D721Med (cell line): ENCODE data around the gene BOLA1.
"Not testable (repeated sequence)": the region's sequence is repeated elsewhere in the genome, so short reads cannot be mapped to it uniquely, and the experiment has no call there.

Source experiments
- DNase-seq: peaks from one replicate; pipeline ENCODE4 v3.0.0; 2011; ENCODE audit warnings: low spot score; ENCODE audit not compliant: insufficient read length
- FAIRE-seq: peaks from 2 replicates; lab custom pipeline; 2011; peaks lifted over from hg19 to GRCh38; lab: Jason Lieb, UNC
- TF ChIP-seq, protein P1 (sequence below): IDR thresholded peaks from 2 replicates; pipeline ENCODE4 v1.5.1; 2012; ENCODE audit warnings: mild to moderate bottlenecking, control low read depth; ENCODE audit not compliant: insufficient read depth; ENCODE audit errors: missing control alignments

The BOLA1 gene

GRCh38 chr1:149877211-149877946 lies 22.0 kb upstream of the BOLA1 start:
- FAIRE-seq (no peak), DNase-seq (no peak)
- TF ChIP-seq, protein P1, sequence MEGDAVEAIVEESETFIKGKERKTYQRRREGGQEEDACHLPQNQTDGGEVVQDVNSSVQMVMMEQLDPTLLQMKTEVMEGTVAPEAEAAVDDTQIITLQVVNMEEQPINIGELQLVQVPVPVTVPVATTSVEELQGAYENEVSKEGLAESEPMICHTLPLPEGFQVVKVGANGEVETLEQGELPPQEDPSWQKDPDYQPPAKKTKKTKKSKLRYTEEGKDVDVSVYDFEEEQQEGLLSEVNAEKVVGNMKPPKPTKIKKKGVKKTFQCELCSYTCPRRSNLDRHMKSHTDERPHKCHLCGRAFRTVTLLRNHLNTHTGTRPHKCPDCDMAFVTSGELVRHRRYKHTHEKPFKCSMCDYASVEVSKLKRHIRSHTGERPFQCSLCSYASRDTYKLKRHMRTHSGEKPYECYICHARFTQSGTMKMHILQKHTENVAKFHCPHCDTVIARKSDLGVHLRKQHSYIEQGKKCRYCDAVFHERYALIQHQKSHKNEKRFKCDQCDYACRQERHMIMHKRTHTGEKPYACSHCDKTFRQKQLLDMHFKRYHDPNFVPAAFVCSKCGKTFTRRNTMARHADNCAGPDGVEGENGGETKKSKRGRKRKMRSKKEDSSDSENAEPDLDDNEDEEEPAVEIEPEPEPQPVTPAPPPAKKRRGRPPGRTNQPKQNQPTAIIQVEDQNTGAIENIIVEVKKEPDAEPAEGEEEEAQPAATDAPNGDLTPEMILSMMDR, result no peak

- DNase-seq (no peak), FAIRE-seq (no peak)
- TF ChIP-seq, protein P1, result no peak
Observed at GRCh38 chr1:149879556-149879955, 19.8 kb upstream of the BOLA1 start.

- no peak for DNase-seq
- TF ChIP-seq, protein P1, result no peak
- no peak for FAIRE-seq
Observed at GRCh38 chr1:149881876-149882275, 17.5 kb upstream of the BOLA1 start.

- no peak for DNase-seq
- no peak for FAIRE-seq
- TF ChIP-seq, protein P1, result no peak
Observed at GRCh38 chr1:149883598-149884247, 15.6 kb upstream of the BOLA1 start.

- FAIRE-seq (peak; percentile 48), DNase-seq (no peak)
- TF ChIP-seq, protein P1, result no peak
Observed at GRCh38 chr1:149884433-149885338, 14.7 kb upstream of the BOLA1 start.

- DNase-seq (no peak), FAIRE-seq (no peak)
- TF ChIP-seq, protein P1, result no peak
Observed at GRCh38 chr1:149885339-149886120, 13.8 kb upstream of the BOLA1 start.

GRCh38 chr1:149886121-149886395 lies 13.3 kb upstream of the BOLA1 start:
- not testable (repeated sequence) for FAIRE-seq, DNase-seq
